Smooth muscle cell (in vitro differentiated cells): ENCODE measurements around the gene HSH2D. TPM values are rescaled to one million over a fixed set of nuclear protein-coding genes. Genes with fewer than 3 reads are reported as not detected.

ENCODE experiments used
- DNase-seq: peaks from one replicate; lab custom pipeline; 2025; ENCODE audit not compliant: unreplicated experiment; lab: John Stamatoyannopoulos, UW
- H2AFZ ChIP-seq: fragments of 200-600 bp; sonication (generic); 2 replicates; pipeline ENCODE4 v1.6.0; 2016; ENCODE audit warnings: antibody characterized with exemption, low read depth, mild to moderate bottlenecking
- H3F3A ChIP-seq: fragments of 200-600 bp; sonication (generic); 2 replicates; pipeline ENCODE4 v1.6.0; 2017; ENCODE audit warnings: antibody characterized with exemption, low read depth
- H3K27ac ChIP-seq: fragments of 200-600 bp; sonication (generic); 2 replicates; pipeline ENCODE4 v1.5.1; 2016; ENCODE audit warnings: low read depth, mild to moderate bottlenecking
- H3K27me3 ChIP-seq: fragments of 200-600 bp; sonication (generic); 2 replicates; pipeline ENCODE4 v1.6.1; 2016; ENCODE audit warnings: low read depth, mild to moderate bottlenecking
- H3K36me3 ChIP-seq: fragments of 200-600 bp; sonication (generic); 2 replicates; pipeline ENCODE4 v1.5.1; 2016; ENCODE audit warnings: low read depth
- H3K4me1 ChIP-seq: fragments of 200-600 bp; sonication (generic); 2 replicates; pipeline ENCODE4 v1.5.1; 2016; ENCODE audit warnings: low read depth
- H3K4me2 ChIP-seq: fragments of 200-600 bp; sonication (generic); 2 replicates; pipeline ENCODE4 v1.6.0; 2016; ENCODE audit warnings: mild to moderate bottlenecking
- H3K4me3 ChIP-seq: fragments of 200-600 bp; sonication (generic); 2 replicates; pipeline ENCODE4 v1.5.1; 2016; ENCODE audit warnings: mild to moderate bottlenecking
- H3K79me2 ChIP-seq: fragments of 200-600 bp; sonication (generic); 2 replicates; pipeline ENCODE4 v1.6.0; 2016; ENCODE audit warnings: low read depth, mild to moderate bottlenecking
- H3K9ac ChIP-seq: fragments of 200-600 bp; sonication (generic); 2 replicates; pipeline ENCODE4 v1.6.0; 2016; ENCODE audit warnings: low read depth
- H3K9me3 ChIP-seq: fragments of 200-600 bp; sonication (generic); replicated peaks from 2 replicates; pipeline ENCODE4 v1.5.1; 2016; ENCODE audit warnings: low read depth
- H4K20me1 ChIP-seq: fragments of 200-600 bp; sonication (generic); 2 replicates; pipeline ENCODE4 v1.6.0; 2016; ENCODE audit warnings: low read depth
- WGBS: methylation state at CpG from one replicate; pipeline ENCODE4 v1.1.7; 2016; ENCODE audit warnings: low lambda C conversion rate; 5-methylcytosine and 5-hydroxymethylcytosine counted together
- polyA plus RNA-seq: library from polyadenylated mRNA; unstranded; fragments of >200 nt; fragmentation: Nextera tagmentation; extraction: Ambion mirVana; gene quantifications from 2 replicates; pipeline ENCODE4 v1.2.1, GENCODE V29; 2016
- total RNA-seq: library from RNA; depleted of rRNA; stranded (reverse); fragments of >200 nt; gene quantifications from 2 replicates; pipeline ENCODE4 v1.2.3, GENCODE V29; 2014
- TF ChIP-seq, protein P1 (sequence below): fragments of 200-600 bp; sonication (generic); IDR thresholded peaks from 2 replicates; pipeline ENCODE4 v1.5.1; 2017; ENCODE audit warnings: borderline replicate concordance, mild to moderate bottlenecking, antibody characterized with exemption; ENCODE audit not compliant: insufficient read depth, poor library complexity, severe bottlenecking

The HSH2D gene
- total and polyA plus RNA-seq, 2 experiments from 2014 or later: 0.17 TPM; not detected in 1

DNA sequence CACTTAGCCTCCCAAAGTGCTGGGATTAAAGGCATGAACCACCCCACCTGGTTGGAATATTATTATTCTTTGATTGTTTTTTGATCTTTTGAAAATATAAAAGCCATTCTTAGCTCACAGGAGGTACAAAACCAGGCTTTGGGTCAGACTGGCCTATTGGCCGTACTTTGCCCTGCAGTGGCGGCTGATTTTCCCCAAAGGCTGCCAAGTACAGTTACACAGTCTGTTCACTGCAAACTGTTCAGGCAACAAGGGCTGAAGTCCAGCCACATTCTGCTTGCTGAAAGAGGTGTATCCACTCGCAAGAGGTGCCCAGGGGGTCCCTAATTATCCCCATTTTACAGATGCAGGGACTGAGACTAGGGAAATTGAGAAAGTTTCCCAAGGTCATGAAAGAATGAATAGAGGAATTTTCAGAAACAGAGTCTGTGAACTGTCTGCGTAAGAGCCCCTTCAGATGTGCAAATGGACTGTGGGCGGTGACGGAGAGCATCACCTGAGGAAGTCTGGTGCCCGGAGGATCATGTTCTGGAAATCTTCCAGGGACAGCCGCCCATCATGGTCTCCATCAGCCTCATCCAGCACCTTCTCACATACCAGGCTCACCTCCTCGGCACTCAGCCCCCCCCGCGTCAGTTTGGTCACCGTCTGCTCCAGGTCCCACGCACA, 20.9 kb downstream of the HSH2D start:
- Histone ChIP-seq H3F3A (no peaks in the 10 kb centered on the region), H3K79me2 (no peaks in the 10 kb centered on the region), H3K9me3 (no peaks in the 10 kb centered on the region), H3K27ac (no peak overlapping the region), H3K9ac (no peak overlapping the region), H3K36me3 (no peaks in the 10 kb centered on the region), H2AFZ (no peak overlapping the region), H4K20me1 (no peaks in the 10 kb centered on the region), H3K4me3 (no peak overlapping the region), H3K4me2 (no peak overlapping the region), H3K27me3 (no peaks in the 10 kb centered on the region), H3K4me1 (no peaks in the 10 kb centered on the region)
- 85% methylated on average over 13 of the region's 13 CpGs for WGBS
- DNase-seq: no peak
- TF ChIP-seq, protein P1, sequence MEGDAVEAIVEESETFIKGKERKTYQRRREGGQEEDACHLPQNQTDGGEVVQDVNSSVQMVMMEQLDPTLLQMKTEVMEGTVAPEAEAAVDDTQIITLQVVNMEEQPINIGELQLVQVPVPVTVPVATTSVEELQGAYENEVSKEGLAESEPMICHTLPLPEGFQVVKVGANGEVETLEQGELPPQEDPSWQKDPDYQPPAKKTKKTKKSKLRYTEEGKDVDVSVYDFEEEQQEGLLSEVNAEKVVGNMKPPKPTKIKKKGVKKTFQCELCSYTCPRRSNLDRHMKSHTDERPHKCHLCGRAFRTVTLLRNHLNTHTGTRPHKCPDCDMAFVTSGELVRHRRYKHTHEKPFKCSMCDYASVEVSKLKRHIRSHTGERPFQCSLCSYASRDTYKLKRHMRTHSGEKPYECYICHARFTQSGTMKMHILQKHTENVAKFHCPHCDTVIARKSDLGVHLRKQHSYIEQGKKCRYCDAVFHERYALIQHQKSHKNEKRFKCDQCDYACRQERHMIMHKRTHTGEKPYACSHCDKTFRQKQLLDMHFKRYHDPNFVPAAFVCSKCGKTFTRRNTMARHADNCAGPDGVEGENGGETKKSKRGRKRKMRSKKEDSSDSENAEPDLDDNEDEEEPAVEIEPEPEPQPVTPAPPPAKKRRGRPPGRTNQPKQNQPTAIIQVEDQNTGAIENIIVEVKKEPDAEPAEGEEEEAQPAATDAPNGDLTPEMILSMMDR: no peak

DNA sequence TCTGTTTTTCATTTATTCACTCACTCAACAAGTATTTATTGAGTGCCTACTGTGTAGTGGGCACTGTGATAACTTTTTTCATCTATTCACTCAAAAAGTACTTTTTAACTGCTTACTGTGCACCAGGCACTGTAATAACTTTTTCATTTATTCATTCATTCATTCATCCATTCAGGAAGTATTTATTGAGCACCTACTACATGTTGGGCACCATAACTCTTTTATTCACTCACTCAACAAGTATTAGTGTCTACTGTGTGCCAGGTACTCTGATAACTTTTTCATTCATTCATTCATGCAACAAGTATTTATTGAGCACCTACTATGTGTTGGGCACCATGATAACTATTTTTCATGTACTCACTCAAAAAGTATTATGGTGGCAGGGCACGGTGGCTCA, 22.9 kb downstream of the HSH2D start:
- Histone ChIP-seq H3F3A (no peaks in the 10 kb centered on the region), H2AFZ (no peak overlapping the region), H3K27me3 (no peaks in the 10 kb centered on the region), H4K20me1 (no peaks in the 10 kb centered on the region), H3K79me2 (no peaks in the 10 kb centered on the region), H3K4me3 (no peak overlapping the region), H3K36me3 (no peaks in the 10 kb centered on the region), H3K4me1 (no peaks in the 10 kb centered on the region), H3K27ac (no peak overlapping the region), H3K9me3 (no peaks in the 10 kb centered on the region), H3K9ac (no peak overlapping the region), H3K4me2 (no peak overlapping the region)
- TF ChIP-seq, protein P1: no peak
- DNase-seq: no peak
- WGBS: 94% methylated on average over 1 of the region's 1 CpG

DNA sequence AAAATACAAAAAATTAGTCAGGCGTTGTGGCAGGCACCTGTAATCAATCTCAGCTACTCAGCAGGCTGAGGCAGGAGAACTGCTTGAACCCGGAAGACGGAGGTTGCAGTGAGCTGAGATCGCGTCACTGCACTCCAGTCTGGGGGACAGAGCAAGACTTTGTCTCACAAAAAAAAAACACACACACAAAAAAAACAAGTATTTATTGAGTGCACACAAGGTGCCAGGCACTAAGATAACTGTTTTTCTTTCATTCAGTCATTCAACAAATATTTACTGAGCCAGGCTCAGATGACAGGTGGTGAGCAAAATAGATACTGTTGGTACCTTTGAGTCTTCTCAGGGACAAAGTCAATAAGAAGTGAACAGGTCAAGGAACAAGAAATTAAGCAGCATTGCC, 23.6 kb downstream of the HSH2D start:
- Histone ChIP-seq H2AFZ (no peak overlapping the region), H3K4me1 (no peaks in the 10 kb centered on the region), H3K79me2 (no peaks in the 10 kb centered on the region), H3K9me3 (no peaks in the 10 kb centered on the region), H3K27ac (no peak overlapping the region), H3K9ac (no peak overlapping the region), H3F3A (no peaks in the 10 kb centered on the region), H3K27me3 (no peaks in the 10 kb centered on the region), H3K4me3 (no peak overlapping the region), H4K20me1 (no peaks in the 10 kb centered on the region), H3K36me3 (no peaks in the 10 kb centered on the region), H3K4me2 (no peak overlapping the region)
- TF ChIP-seq, protein P1: no peak
- WGBS: 94% methylated on average over 5 of the region's 5 CpGs
- DNase-seq: no peak

DNA sequence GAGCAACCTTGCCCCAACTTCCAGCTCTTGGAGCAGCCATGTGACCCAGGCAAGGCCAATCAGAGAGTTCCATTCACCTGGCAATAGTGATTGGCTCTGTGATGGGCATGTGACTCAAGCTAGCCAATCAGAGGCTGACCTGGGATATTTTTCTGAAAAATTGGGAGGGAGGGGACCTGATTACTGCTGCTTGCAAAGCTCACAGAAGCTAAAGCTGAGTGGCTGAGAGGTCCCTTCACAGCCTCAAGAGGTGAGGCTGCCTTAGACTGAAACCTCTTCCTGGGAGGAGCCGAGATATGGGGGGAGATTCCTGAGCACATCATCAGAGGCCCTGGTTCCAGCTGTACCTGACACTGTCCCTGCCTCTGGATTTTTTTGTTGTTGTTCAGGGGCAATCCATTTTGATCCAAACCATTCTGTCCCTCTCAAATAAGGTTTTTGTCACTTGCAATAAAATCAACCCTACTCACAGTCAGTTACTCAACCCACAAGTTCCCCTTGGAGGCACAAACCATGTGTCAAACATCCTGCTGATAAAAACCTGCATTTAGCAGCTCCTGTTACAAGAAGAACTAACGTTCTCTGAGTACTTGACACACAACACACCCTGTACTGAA, 25.1 kb downstream of the HSH2D start:
- Histone ChIP-seq H4K20me1 (no peaks in the 10 kb centered on the region), H3K36me3 (no peaks in the 10 kb centered on the region), H3K4me1 (no peaks in the 10 kb centered on the region), H3K79me2 (no peaks in the 10 kb centered on the region), H3K4me2 (no peak overlapping the region), H3K4me3 (no peak overlapping the region), H3K9me3 (no peaks in the 10 kb centered on the region), H3F3A (no peaks in the 10 kb centered on the region), H2AFZ (no peak overlapping the region), H3K27me3 (no peaks in the 10 kb centered on the region), H3K27ac (no peak overlapping the region), H3K9ac (no peak overlapping the region)
- DNase-seq: no peak
- TF ChIP-seq, protein P1: no peak
- WGBS: 56% methylated on average over 2 of the region's 2 CpGs
